ENCODE measurements around the gene SHC4. TPM values are rescaled to one million over a fixed set of nuclear protein-coding genes. Genes with fewer than 3 reads are reported as not detected.

SHC4 gene
- total RNA-seq, 2 experiments from 2014 or later, result 0.41 to 1.3 TPM

DNA sequence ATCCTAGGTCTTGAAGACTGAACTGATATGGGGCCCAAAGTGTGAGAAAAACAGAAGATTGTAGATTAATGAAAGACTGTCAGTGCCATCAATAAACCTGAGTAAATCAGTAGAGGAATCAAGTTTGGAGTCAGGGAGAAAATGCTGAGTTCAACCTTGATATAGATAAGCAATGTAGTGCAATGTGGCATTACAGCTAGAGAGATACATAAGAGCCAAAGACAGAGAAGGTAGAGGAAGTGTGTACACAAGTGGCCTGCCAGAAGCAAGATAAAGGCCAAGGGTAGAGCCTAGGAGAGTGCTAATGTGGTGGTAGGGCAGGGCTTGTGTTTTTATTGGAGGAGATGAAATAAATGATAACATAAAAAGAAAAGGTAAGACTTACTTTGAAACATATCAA lies 111.8 kb downstream of the SHC4 start:
- ChIA-PET POLR2A (no interaction called here), CTCF (ENCODE audit: unreplicated experiment) (no interaction called here)
- H3K4me1 ChIP-seq (ENCODE audit: insufficient read depth, low read length, poor library complexity, severe bottlenecking), result no peaks in the 10 kb centered on the region
- intact Hi-C loops (cut with micrococcal nuclease; ENCODE audit: unreplicated experiment), result no loop called here
- H3K9me3 ChIP-seq (ENCODE audit: low read length), result no peaks in the 10 kb centered on the region
- DNase-seq (ENCODE audit: low spot score), result no peak
- H2AFZ ChIP-seq (ENCODE audit: low read length), result no peak overlapping the region
- H3K27ac ChIP-seq (ENCODE audit: low read depth, low read length, poor library complexity, severe bottlenecking), result no peak overlapping the region
- no peaks in the 10 kb centered on the region for H3K36me3 ChIP-seq (ENCODE audit: insufficient read depth, low read length)
- TF ChIP-seq EZH2phosphoT487 (IDR thresholded peaks at IDR 0.05; ENCODE audit: borderline replicate concordance, low read depth, low read length), result no peak
- TF ChIP-seq, protein P1, sequence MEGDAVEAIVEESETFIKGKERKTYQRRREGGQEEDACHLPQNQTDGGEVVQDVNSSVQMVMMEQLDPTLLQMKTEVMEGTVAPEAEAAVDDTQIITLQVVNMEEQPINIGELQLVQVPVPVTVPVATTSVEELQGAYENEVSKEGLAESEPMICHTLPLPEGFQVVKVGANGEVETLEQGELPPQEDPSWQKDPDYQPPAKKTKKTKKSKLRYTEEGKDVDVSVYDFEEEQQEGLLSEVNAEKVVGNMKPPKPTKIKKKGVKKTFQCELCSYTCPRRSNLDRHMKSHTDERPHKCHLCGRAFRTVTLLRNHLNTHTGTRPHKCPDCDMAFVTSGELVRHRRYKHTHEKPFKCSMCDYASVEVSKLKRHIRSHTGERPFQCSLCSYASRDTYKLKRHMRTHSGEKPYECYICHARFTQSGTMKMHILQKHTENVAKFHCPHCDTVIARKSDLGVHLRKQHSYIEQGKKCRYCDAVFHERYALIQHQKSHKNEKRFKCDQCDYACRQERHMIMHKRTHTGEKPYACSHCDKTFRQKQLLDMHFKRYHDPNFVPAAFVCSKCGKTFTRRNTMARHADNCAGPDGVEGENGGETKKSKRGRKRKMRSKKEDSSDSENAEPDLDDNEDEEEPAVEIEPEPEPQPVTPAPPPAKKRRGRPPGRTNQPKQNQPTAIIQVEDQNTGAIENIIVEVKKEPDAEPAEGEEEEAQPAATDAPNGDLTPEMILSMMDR (conservative IDR thresholded peaks at IDR 0.05; ENCODE audit: low read length), result no peak
- H3K9me2 ChIP-seq (ENCODE audit: insufficient read depth, low read length), result no peaks in the 10 kb centered on the region
- no peak overlapping the region for H3K4me3 ChIP-seq (ENCODE audit: low read depth, low read length, poor library complexity, severe bottlenecking)
- no peaks in the 10 kb centered on the region for H3K79me2 ChIP-seq (ENCODE audit: insufficient read depth, low read depth, low read length)
- no peaks in the 10 kb centered on the region for H4K20me1 ChIP-seq (ENCODE audit: insufficient read depth, low read length)
- H3K4me2 ChIP-seq (ENCODE audit: low read length), result no peak overlapping the region
- BruUV-seq (replicated peaks), result no TSS peak

DNA sequence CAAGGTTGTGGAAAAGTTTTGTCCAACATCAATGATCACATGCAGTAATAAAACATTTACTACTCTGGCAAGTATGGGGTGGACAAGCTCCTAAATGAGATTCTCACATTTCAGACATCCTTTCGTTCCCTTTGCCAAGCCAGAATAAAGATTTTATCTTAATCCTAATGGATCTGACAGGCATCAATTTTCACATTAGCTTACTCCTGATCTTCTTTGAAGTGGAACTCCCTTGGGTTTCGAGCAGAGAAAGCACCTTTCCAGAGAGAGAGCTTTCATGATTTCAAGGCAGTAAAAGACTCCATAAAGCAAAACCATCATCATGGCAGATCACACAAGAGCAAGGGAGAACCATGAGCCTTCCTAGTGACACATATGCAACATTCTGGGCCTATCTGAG lies 113.1 kb downstream of the SHC4 start:
- Histone ChIP-seq H3K36me3 (ENCODE audit: insufficient read depth, low read length) (no peaks in the 10 kb centered on the region), H3K4me2 (ENCODE audit: low read length) (no peak overlapping the region), H3K9me3 (ENCODE audit: low read length) (no peaks in the 10 kb centered on the region), H3K9me2 (ENCODE audit: insufficient read depth, low read length) (no peaks in the 10 kb centered on the region), H3K4me3 (ENCODE audit: low read depth, low read length, poor library complexity, severe bottlenecking) (no peak overlapping the region), H3K27ac (ENCODE audit: low read depth, low read length, poor library complexity, severe bottlenecking) (no peak overlapping the region), H3K4me1 (ENCODE audit: insufficient read depth, low read length, poor library complexity, severe bottlenecking) (no peaks in the 10 kb centered on the region), H4K20me1 (ENCODE audit: insufficient read depth, low read length) (no peaks in the 10 kb centered on the region), H3K79me2 (ENCODE audit: insufficient read depth, low read depth, low read length) (no peaks in the 10 kb centered on the region), H2AFZ (ENCODE audit: low read length) (no peak overlapping the region)
- no peak for DNase-seq (ENCODE audit: low spot score)
- ChIA-PET POLR2A (interaction anchor here (0.7 kb wide), 2 partner anchors 35 to 211 kb away, joined by 3 read pairs; no protein-coding TSS in a partner anchor), CTCF (ENCODE audit: unreplicated experiment) (no interaction called here)
- intact Hi-C loops (cut with micrococcal nuclease; ENCODE audit: unreplicated experiment), result no loop called here
- no peak for TF ChIP-seq EZH2phosphoT487 (IDR thresholded peaks at IDR 0.05; ENCODE audit: borderline replicate concordance, low read depth, low read length)
- TF ChIP-seq, protein P1 (conservative IDR thresholded peaks at IDR 0.05; ENCODE audit: low read length), result no peak
- no TSS peak for BruUV-seq (replicated peaks)

DNA sequence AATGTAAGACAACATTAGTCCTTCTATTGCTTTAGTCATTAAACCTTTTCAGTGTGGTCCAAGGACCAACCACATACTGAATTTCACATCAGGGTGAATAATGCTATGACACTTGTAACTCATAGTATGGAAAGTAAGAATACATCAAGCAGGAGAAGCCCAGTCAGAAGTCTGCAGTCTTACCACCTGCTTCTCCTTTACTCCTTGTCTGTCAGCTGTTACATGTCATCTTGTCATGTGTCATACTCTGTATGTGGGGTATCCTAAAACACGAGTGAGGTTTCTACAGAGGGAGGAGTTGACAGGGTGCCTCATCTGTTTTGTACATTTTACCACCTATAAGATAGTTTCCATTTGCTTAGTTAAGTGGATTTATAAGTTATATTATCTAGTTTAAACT lies 118.6 kb downstream of the SHC4 start:
- POLR2A ChIA-PET, result no interaction called here
- CTCF ChIA-PET (ENCODE audit: unreplicated experiment), result no interaction called here

More for the DNA sequence above, 118.6 kb downstream of the SHC4 start:
- no peaks in the 10 kb centered on the region for H3K4me1 ChIP-seq (ENCODE audit: insufficient read depth, low read length, poor library complexity, severe bottlenecking)
- H3K4me3 ChIP-seq (ENCODE audit: low read depth, low read length, poor library complexity, severe bottlenecking), result no peak overlapping the region
- H3K9me3 ChIP-seq (ENCODE audit: low read length), result no peaks in the 10 kb centered on the region
- H4K20me1 ChIP-seq (ENCODE audit: insufficient read depth, low read length), result no peaks in the 10 kb centered on the region
- no peaks in the 10 kb centered on the region for H3K79me2 ChIP-seq (ENCODE audit: insufficient read depth, low read depth, low read length)
- intact Hi-C loops (cut with micrococcal nuclease; ENCODE audit: unreplicated experiment), result no loop called here
- no peak for TF ChIP-seq EZH2phosphoT487 (IDR thresholded peaks at IDR 0.05; ENCODE audit: borderline replicate concordance, low read depth, low read length)
- TF ChIP-seq, protein P1 (conservative IDR thresholded peaks at IDR 0.05; ENCODE audit: low read length), result no peak
- no peaks in the 10 kb centered on the region for H3K9me2 ChIP-seq (ENCODE audit: insufficient read depth, low read length)
- H3K27ac ChIP-seq (ENCODE audit: low read depth, low read length, poor library complexity, severe bottlenecking), result no peak overlapping the region
- no TSS peak for BruUV-seq (replicated peaks)
- H3K4me2 ChIP-seq (ENCODE audit: low read length), result no peak overlapping the region
- H3K36me3 ChIP-seq (ENCODE audit: insufficient read depth, low read length), result no peaks in the 10 kb centered on the region
- DNase-seq (ENCODE audit: low spot score), result no peak
- H2AFZ ChIP-seq (ENCODE audit: low read length), result no peak overlapping the region

All from OCI-LY7 (cell line).